Right hindlimb (tissue), 1 donor: Measurements from ENCODE around the gene ZFP64.
"Not testable (repeated sequence)": the region's sequence is repeated elsewhere in the genome, so short reads cannot be mapped to it uniquely, and the experiment has no call there.

ENCODE experiments used
- DNase-seq: peaks from one replicate; pipeline ENCODE4 v3.0.0-alpha.2; 2018

ZFP64 gene

GRCh38 chr20:52201395-52201794, 9.8 kb upstream of the ZFP64 start:
- no peak for DNase-seq

GRCh38 chr20:52200870-52201269, 9.3 kb upstream of the ZFP64 start:
- no peak for DNase-seq

GRCh38 chr20:52196845-52197244, 5.3 kb upstream of the ZFP64 start:
- DNase-seq, result no peak

- no peak for DNase-seq
These were observed 2.4 kb upstream of the ZFP64 start for GRCh38 chr20:52193886-52194545.

GRCh38 chr20:52193133-52193532, 1.6 kb upstream of the ZFP64 start:
- DNase-seq, result no peak

GRCh38 chr20:52192719-52193007, 1.1 kb upstream of the ZFP64 start:
- DNase-seq, result not testable (repeated sequence)

GRCh38 chr20:52191916-52192718, 538 bp upstream of the ZFP64 start:
- peak; percentile 52 for DNase-seq

- DNase-seq, result peak; percentile 58
These were observed 995 bp downstream of the ZFP64 start for GRCh38 chr20:52190437-52191131.

GRCh38 chr20:52181766-52182165, 9.8 kb downstream of the ZFP64 start:
- no peak for DNase-seq

GRCh38 chr20:52180180-52180840, 11.3 kb downstream of the ZFP64 start:
- no peak for DNase-seq

GRCh38 chr20:52179331-52180179, 12.0 kb downstream of the ZFP64 start:
- no peak for DNase-seq

- DNase-seq, result no peak
These were observed 12.9 kb downstream of the ZFP64 start for GRCh38 chr20:52178691-52179090.

GRCh38 chr20:52175840-52176239, 15.7 kb downstream of the ZFP64 start:
- no peak for DNase-seq

- DNase-seq, result no peak
These were observed 19.1 kb downstream of the ZFP64 start for GRCh38 chr20:52172392-52173047.

- no peak for DNase-seq
These were observed 20.6 kb downstream of the ZFP64 start for GRCh38 chr20:52171025-52171424.

GRCh38 chr20:52168116-52168515, 23.5 kb downstream of the ZFP64 start:
- DNase-seq, result no peak

GRCh38 chr20:52167232-52167840, 24.2 kb downstream of the ZFP64 start:
- no peak for DNase-seq

GRCh38 chr20:52166150-52166549, 25.4 kb downstream of the ZFP64 start:
- DNase-seq, result no peak

- no peak for DNase-seq
These were observed 30.9 kb downstream of the ZFP64 start for GRCh38 chr20:52160621-52161204.

GRCh38 chr20:52160049-52160570, 31.5 kb downstream of the ZFP64 start:
- DNase-seq, result no peak

- DNase-seq, result no peak
These were observed 37.0 kb downstream of the ZFP64 start for GRCh38 chr20:52154575-52154974.
